Suprapubic skin (tissue), 3 donors: ENCODE results near the gene HHAT.

Source experiments
- CTCF ChIP-seq, 2 donors: fragments of 200-600 bp in 1 of 2; fragments of 450-650 bp in 1 of 2; sonication (generic) in 1 of 2; IDR thresholded peaks; one replicate each; pipeline ENCODE4 v1.5.1; 2016 to 2019; ENCODE audit warnings: antibody characterized with exemption in 2 of 2, mild to moderate bottlenecking in 1 of 2, moderate library complexity in 1 of 2
- POLR2A ChIP-seq, 2 donors: fragments of 450-650 bp; IDR thresholded peaks; one replicate each; pipeline ENCODE4 v1.6.1; 2017; ENCODE audit warnings: antibody characterized with exemption in 2 of 2, mild to moderate bottlenecking in 2 of 2, moderate library complexity in 2 of 2

GRCh38 chr1:210700511-210700910 is 371.8 kb downstream of the HHAT start:
- TF ChIP-seq CTCF (IDR thresholded peaks at IDR 0.05) = no peak
- no peak for TF ChIP-seq POLR2A (IDR thresholded peaks at IDR 0.05)
